Medulla oblongata (tissue), 1 donor: ENCODE data around the gene IDUA.

Experiments used
- DNase-seq: peaks from one replicate; pipeline ENCODE4 v3.0.0-alpha.2; 2015; ENCODE audit errors: extremely low spot score

IDUA gene

GRCh38 chr4:1000686-1001260, 13.9 kb downstream of the IDUA start:
- no peak for DNase-seq

GRCh38 chr4:1001561-1002130, 14.8 kb downstream of the IDUA start:
- DNase-seq = no peak

- no peak for DNase-seq
Measured at GRCh38 chr4:1002131-1002630, 15.3 kb downstream of the IDUA start.

GRCh38 chr4:1002631-1003251, 15.9 kb downstream of the IDUA start:
- no peak for DNase-seq

GRCh38 chr4:1003271-1004070, 16.6 kb downstream of the IDUA start:
- no peak for DNase-seq

GRCh38 chr4:1004071-1004418, 17.2 kb downstream of the IDUA start:
- no peak for DNase-seq

GRCh38 chr4:1004557-1005485, 18.0 kb downstream of the IDUA start:
- no peak for DNase-seq

- DNase-seq = no peak
Measured at GRCh38 chr4:1006856-1007255, 20.0 kb downstream of the IDUA start.

GRCh38 chr4:1008840-1009541, 22.1 kb downstream of the IDUA start:
- DNase-seq = no peak

- peak; percentile 62 for DNase-seq
Measured at GRCh38 chr4:1009542-1010394, 22.9 kb downstream of the IDUA start.

- no peak for DNase-seq
Measured at GRCh38 chr4:1010395-1011021, 23.7 kb downstream of the IDUA start.

- DNase-seq = peak; percentile 73
Measured at GRCh38 chr4:1011022-1011665, 24.3 kb downstream of the IDUA start, which contains the start of gene FGFRL1. TSS of gene FGFRL1 (plus strand) at chr4:1011626. CDS start at chr4:1012486, 860 bp downstream.

- no peak for DNase-seq
Measured at GRCh38 chr4:1011666-1012033, 24.8 kb downstream of the IDUA start.

- no peak for DNase-seq
Measured at GRCh38 chr4:1012034-1012739, 25.3 kb downstream of the IDUA start.

- DNase-seq = no peak
Measured at GRCh38 chr4:1013225-1014073, 26.6 kb downstream of the IDUA start.

- DNase-seq = peak; percentile 92
Measured at GRCh38 chr4:1014291-1015167, 27.7 kb downstream of the IDUA start.
